Measurements from ENCODE around the gene CRKL. TPM values are rescaled to one million over a fixed set of nuclear protein-coding genes. Genes with fewer than 3 reads are reported as not detected.

CRKL gene
- polyA plus RNA-seq, 1 of the 3 experiments (the other 2 are of a cell fraction), result 9.6 TPM

DNA sequence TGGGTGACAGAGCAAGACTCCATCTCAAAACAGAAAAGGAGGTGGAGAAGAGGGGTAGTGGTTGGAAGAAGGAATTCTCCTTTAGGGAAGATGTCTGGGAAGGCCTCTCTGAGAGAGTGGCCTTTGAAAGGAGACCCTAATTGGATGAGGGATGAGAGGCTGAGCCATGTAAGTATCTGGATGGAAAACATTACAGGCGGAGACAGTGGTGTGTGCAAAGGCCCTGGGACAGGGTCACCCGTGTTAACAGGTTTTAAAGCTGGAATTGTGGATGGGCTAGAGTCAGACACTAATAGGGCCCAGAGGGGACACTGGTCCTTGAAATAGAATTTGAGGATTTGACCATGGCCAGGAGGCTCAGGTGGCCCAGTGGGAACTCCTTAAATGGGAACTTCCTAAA is 48.0 kb upstream of the CRKL start (continued):
- TF ChIP-seq EZH2phosphoT487 (IDR thresholded peaks at IDR 0.05; ENCODE audit: borderline replicate concordance, low read depth) (no peak), RXRA (IDR thresholded peaks at IDR 0.05; ENCODE audit: borderline replicate concordance, low read depth) (no peak)
- TF ChIP-seq, protein P1, sequence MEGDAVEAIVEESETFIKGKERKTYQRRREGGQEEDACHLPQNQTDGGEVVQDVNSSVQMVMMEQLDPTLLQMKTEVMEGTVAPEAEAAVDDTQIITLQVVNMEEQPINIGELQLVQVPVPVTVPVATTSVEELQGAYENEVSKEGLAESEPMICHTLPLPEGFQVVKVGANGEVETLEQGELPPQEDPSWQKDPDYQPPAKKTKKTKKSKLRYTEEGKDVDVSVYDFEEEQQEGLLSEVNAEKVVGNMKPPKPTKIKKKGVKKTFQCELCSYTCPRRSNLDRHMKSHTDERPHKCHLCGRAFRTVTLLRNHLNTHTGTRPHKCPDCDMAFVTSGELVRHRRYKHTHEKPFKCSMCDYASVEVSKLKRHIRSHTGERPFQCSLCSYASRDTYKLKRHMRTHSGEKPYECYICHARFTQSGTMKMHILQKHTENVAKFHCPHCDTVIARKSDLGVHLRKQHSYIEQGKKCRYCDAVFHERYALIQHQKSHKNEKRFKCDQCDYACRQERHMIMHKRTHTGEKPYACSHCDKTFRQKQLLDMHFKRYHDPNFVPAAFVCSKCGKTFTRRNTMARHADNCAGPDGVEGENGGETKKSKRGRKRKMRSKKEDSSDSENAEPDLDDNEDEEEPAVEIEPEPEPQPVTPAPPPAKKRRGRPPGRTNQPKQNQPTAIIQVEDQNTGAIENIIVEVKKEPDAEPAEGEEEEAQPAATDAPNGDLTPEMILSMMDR (IDR thresholded peaks at IDR 0.05), result no peak

DNA sequence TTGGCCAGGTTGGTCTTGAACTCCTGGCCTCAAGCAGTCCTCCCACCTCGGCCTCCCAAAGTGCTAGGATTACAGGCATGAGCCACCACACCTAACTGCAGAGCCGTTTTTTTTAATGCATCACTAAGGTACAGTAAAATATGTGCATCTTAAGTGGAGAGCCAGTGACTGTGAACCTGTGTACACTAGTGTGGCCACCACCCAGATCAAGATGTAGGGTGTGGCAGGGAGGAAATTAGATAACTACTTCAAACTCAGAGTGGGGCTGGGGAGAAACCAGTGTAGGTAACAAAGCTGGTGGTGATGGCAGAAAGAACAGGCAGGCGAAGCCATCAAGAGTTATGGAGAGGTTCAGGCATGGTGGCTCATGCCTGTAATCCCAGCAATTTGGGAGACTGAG is 44.0 kb upstream of the CRKL start:
- H3K9me2 ChIP-seq, result no peaks in the 10 kb centered on the region
- H3K27ac ChIP-seq (ENCODE audit: low read depth in 2 of 2, low read length in 1 of 2), result no peak overlapping the region
- no peaks in the 10 kb centered on the region for H3F3A ChIP-seq (replicated peaks; ENCODE audit: insufficient read depth)
- no peak overlapping the region for H3K4me2 ChIP-seq
- H3K27me3 ChIP-seq (ENCODE audit: insufficient read depth), result no peaks in the 10 kb centered on the region
- no peaks in the 10 kb centered on the region for H4K20me1 ChIP-seq (ENCODE audit: insufficient read depth)
- H2AFZ ChIP-seq (ENCODE audit: low read depth), result no peak overlapping the region
- no peak overlapping the region for H3K4me3 ChIP-seq (ENCODE audit: low read depth in 2 of 2, low read length in 1 of 2)
- H3K79me2 ChIP-seq (ENCODE audit: insufficient read depth), result no peaks in the 10 kb centered on the region
- H3K36me3 ChIP-seq (replicated peaks in 1 of 2; ENCODE audit: control insufficient read depth in 1 of 2, insufficient read depth in 2 of 2, low read length in 1 of 2), result peaks cover 9 to 24% of the 10 kb centered on the region in 2 experiments
- TF ChIP-seq RCOR1 (IDR thresholded peaks at IDR 0.05; ENCODE audit: low read length) (no peak), TAF1 (IDR thresholded peaks at IDR 0.05; ENCODE audit: borderline replicate concordance, low read depth, low read length) (no peak), FOXM1 (IDR thresholded peaks at IDR 0.05; ENCODE audit: low read depth) (no peak), EP300 (IDR thresholded peaks at IDR 0.05; ENCODE audit: borderline replicate concordance in 1 of 2, low read depth in 1 of 2, low read length in 1 of 2) (no peak), NFIC (IDR thresholded peaks at IDR 0.05; ENCODE audit: borderline replicate concordance) (no peak), ELF1 (IDR thresholded peaks at IDR 0.05) (no peak), FOSL2 (IDR thresholded peaks at IDR 0.05; ENCODE audit: borderline replicate concordance, low read depth) (no peak), POLR2AphosphoS5 (IDR thresholded peaks at IDR 0.05; ENCODE audit: low read depth, low read length) (no peak), MXI1 (IDR thresholded peaks at IDR 0.05; ENCODE audit: low read depth, low read length) (no peak)
- TF ChIP-seq, protein P2, sequence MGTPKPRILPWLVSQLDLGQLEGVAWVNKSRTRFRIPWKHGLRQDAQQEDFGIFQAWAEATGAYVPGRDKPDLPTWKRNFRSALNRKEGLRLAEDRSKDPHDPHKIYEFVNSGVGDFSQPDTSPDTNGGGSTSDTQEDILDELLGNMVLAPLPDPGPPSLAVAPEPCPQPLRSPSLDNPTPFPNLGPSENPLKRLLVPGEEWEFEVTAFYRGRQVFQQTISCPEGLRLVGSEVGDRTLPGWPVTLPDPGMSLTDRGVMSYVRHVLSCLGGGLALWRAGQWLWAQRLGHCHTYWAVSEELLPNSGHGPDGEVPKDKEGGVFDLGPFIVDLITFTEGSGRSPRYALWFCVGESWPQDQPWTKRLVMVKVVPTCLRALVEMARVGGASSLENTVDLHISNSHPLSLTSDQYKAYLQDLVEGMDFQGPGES (IDR thresholded peaks at IDR 0.05; ENCODE audit: low read depth, low read length), result no peak
- TF ChIP-seq, protein P3, sequence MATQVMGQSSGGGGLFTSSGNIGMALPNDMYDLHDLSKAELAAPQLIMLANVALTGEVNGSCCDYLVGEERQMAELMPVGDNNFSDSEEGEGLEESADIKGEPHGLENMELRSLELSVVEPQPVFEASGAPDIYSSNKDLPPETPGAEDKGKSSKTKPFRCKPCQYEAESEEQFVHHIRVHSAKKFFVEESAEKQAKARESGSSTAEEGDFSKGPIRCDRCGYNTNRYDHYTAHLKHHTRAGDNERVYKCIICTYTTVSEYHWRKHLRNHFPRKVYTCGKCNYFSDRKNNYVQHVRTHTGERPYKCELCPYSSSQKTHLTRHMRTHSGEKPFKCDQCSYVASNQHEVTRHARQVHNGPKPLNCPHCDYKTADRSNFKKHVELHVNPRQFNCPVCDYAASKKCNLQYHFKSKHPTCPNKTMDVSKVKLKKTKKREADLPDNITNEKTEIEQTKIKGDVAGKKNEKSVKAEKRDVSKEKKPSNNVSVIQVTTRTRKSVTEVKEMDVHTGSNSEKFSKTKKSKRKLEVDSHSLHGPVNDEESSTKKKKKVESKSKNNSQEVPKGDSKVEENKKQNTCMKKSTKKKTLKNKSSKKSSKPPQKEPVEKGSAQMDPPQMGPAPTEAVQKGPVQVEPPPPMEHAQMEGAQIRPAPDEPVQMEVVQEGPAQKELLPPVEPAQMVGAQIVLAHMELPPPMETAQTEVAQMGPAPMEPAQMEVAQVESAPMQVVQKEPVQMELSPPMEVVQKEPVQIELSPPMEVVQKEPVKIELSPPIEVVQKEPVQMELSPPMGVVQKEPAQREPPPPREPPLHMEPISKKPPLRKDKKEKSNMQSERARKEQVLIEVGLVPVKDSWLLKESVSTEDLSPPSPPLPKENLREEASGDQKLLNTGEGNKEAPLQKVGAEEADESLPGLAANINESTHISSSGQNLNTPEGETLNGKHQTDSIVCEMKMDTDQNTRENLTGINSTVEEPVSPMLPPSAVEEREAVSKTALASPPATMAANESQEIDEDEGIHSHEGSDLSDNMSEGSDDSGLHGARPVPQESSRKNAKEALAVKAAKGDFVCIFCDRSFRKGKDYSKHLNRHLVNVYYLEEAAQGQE (IDR thresholded peaks at IDR 0.05; ENCODE audit: low read depth, low read length), result no peak
- TF ChIP-seq, protein P4, sequence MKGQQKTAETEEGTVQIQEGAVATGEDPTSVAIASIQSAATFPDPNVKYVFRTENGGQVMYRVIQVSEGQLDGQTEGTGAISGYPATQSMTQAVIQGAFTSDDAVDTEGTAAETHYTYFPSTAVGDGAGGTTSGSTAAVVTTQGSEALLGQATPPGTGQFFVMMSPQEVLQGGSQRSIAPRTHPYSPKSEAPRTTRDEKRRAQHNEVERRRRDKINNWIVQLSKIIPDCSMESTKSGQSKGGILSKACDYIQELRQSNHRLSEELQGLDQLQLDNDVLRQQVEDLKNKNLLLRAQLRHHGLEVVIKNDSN (IDR thresholded peaks at IDR 0.05; ENCODE audit: borderline replicate concordance, low read depth), result no peak
- DNase-seq, result no peak
- CTCF ChIA-PET, result interaction anchor here (3.1 kb wide), 1 partner anchor 12 kb away, joined by 11 read pairs; no protein-coding TSS in a partner anchor
- no peaks in the 10 kb centered on the region for H3K9me3 ChIP-seq
- 90% methylated on average over 3 of the region's 3 CpGs for WGBS (ENCODE audit: low lambda C conversion rate)
- no peak overlapping the region for H3K9ac ChIP-seq
- POLR2A ChIA-PET, result no interaction called here
- peaks cover 0 to 8% of the 10 kb centered on the region in 2 experiments; a peak in 2 of 4 replicates for H3K4me1 ChIP-seq (ENCODE audit: control insufficient read depth in 1 of 2, insufficient read depth in 2 of 2, low read depth in 1 of 2, low read length in 1 of 2)
